T47D (cell line): ENCODE measurements around the gene CEP112.
"Not testable (repeated sequence)": the region's sequence is repeated elsewhere in the genome, so short reads cannot be mapped to it uniquely, and the experiment has no call there.

Experiments used
- DNase-seq, 2 experiments: peaks; one replicate each; pipeline versions ENCODE4 v3.0.0 to v3.0.0-alpha.2; 2011 to 2012; ENCODE audit warnings: low read depth in 1 of 2, low spot score in 1 of 2
- JUND ChIP-seq: IDR thresholded peaks from 2 replicates; pipeline ENCODE4 v1.6.1; 2012; ENCODE audit warnings: low read depth
- in situ Hi-C: cut with HindIII; loops from 2 replicates; pipeline ENCODE4 v1.10.0; 2016; ENCODE audit warnings: low sequenced_read_pairs, low pct_unique_long_range_greater_than_20kb

Gene CEP112

DNA sequence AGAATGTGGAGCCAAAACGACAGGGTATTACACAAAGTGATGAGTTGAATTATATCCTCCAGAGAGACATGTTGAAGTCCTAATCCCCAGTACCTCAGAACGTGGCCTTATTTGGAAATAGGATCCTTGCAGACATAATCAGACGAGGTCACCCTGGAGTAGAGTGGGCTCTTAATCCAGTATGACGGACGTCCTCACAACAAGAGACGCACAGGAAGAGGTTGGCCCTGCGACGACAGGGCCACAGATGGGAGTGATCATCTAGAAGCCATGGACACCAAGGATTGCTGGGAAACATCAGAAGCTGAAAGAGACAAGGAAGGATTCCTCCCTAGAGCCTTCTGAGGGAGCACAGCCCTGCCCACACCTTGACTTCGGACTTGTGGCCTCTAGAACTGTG, 488.0 kb downstream of the CEP112 start:
- TF ChIP-seq JUND = no peak
- in situ Hi-C loops = no loop called here
- DNase-seq = no peak

DNA sequence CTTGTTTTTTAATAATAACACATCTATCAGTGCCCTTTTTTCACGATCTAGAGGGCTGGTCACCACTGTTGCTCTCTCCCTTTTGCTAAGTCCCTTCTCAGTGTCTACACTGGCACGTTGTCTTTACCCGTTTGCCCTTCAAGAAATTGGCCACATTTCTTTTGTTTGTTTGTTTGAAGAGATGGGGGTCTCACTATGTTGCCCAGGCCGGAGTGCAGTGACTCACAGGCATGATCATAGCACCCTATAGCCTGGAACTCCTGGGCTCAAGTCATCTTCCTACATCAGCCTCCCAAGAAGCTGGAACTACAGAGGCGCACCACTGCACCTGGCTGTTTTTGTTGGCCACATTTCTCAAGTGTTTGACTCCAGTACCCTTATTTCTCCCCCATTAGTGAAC, 492.5 kb downstream of the CEP112 start:
- DNase-seq = no peak
- TF ChIP-seq JUND = no peak
- in situ Hi-C loops = no loop called here

DNA sequence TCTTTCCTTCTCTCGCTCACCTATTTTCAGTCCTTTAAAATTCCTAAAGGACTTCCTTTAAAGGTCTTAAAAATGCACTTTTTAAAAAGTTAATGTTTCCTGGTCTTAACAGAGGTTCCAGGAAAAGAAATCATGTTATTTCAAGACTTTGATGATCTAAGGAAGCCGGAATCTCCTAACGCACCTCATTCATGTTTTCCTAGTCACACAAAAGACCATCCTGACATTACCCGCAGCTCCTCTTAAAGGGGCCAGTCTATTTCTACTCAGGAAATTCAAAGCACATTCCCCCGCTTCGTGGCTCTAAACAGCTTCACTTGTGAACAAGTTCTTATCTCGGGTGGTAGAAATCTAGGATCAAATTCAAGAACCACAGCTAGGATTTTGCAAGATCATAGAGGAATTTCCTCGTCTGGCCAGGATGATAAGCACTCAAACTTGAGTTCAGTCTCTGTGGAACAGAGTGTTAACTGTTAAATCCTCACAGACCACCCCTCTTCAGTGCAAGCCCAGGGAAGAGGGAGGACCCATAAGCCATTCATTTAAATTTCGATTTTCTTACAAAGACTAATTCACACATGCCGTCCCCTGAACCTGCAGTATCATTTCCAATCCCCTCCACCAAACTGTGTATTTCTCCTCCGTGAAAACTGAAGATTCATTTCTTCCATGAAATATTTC, 493.4 kb downstream of the CEP112 start:
- TF ChIP-seq JUND = no peak
- DNase-seq = no peak
- in situ Hi-C loops = no loop called here

DNA sequence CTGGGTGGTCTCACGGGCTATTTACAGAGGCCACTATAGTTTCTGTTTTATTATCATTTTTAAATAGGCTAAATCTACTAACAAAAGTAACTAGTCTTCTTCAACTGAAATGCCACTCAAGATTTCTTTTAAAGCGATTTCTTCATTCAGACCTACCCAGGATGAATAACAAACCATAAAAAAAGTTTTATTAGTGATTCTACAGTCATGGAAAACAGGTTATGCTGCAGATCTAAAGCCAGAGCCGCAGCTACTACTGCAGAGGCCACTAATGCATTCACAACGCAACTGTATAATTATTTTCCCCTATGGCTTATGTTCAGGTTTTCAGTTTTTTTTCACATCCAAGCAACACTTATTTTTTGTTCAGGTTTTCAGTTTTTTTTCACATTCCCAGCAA, 494.3 kb downstream of the CEP112 start:
- in situ Hi-C loops = no loop called here
- no peak for DNase-seq
- no peak for TF ChIP-seq JUND

DNA sequence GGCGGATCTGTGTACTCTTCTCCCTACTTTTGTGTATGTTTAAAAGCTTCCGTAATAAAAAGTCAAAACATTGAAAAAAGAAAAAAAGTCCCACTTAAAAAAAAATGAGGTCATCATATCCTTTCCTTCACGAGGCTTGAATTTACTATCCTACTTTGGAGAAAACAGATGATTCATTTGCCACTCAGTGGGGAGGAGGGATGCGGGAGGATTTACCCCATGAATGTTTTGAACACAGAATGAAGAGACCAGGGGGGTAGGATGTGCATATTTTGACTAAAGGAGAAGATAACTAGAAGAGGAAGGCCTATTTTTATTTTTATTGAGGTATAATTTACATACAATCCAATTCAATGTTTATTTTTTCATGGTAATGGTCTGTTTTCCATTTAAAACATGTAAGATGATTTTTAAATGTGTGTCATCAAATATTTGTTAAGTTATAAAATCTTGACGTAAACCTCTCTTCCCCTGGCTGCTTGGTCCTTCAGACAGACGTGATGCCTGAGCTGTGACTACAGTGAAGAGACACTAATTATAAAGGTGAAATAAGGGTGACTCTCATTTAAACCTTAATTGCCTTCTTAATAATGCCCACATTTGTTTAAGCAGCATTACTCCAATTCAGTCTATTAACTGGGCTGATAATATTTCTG, 495.1 kb downstream of the CEP112 start:
- in situ Hi-C loops = no loop called here
- no peak for DNase-seq

DNA sequence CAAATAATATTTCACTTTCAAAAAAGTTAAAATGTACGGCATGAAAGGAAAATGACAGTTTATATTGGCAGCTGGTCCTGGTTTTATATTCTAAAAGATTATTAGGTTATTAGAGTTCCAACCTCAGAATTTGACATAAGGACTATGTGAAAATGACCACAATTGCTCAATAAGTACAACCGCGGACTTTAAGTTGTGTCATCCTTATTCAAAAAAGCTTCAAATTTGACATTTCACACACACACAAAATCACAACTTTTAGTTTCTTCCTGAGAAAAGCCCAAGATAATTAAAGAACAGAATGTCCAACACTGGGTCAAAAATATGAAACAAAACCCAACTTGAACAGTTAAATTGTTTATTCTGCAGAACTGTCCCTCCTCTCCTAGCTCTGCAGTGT, 497.3 kb downstream of the CEP112 start:
- no peak for DNase-seq
- in situ Hi-C loops = no loop called here
- no peak for TF ChIP-seq JUND

More for the DNA sequence above, 495.1 kb downstream of the CEP112 start:
- TF ChIP-seq JUND = no peak

DNA sequence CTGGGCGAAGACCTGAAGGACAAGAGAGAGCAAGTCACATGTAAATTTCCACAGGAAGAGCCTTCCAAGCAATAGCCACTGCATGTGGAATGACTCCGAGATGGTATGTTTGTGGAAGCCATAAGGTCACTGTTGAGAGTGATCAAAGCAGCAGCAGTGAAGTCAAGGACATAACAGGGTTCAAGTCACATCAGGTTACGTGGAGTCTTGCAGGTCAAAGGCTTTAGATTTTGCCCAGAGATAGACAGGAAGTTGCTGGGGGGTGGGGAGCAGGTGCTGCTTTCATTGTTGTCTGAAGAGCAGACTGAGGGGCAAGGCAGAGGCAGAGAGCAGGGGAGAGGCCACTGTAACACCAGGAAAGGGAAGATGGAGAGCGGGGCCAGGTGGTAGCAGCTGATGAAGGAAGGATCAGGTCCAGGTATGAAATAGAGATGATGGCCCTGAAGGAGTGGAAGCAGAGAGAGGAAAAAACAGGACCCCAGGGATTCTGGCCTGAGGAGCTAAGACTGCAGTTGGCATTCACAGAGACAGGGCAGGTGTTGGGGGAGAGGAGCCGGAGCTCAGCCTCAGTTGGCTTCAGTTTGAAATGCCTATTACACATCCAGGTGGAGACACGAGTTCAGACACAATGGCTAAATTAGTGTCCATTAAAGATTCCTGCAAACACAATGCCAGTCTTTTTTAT, 501.2 kb downstream of the CEP112 start:
- no peak for TF ChIP-seq JUND
- in situ Hi-C loops = no loop called here
- no peak for DNase-seq

DNA sequence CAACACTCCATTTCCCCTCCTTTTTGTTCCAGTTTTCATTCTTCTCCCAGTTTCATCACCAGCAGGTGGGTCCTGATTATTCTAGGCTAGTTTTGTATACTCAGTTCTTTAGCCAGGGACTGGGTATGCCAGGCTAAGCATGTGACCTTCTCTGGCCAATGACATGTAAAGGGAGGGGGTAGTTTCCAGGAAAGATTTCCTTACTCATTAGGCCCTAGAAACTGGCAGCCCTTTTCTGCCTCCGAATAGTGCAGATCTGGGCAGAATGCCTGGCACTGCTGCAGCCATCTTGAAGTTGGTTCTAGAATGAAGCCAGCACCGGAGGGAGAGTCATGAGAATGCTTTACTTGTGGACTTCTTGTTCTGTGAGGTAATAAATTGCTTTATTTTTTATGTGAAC, 503.6 kb downstream of the CEP112 start:
- no peak for TF ChIP-seq JUND
- no peak for DNase-seq
- in situ Hi-C loops = no loop called here

DNA sequence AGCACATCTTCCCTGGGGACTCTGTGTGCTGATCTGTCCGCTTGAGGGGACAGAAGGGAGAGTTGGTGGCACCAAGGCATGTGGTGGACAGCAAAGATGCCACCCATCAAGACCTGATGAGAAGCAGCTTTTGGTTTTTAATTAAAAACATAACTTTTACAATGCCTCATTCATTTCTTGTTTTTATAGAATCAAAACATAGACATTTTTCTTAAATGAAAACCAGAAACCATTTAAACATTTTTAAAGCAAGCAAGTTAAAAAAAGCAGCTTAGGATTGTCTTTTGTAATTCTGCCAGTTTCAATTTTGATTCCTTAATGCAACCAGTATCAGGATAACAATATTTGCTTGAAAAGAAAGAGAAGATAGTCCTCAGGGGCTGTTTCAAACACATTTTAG, 506.8 kb downstream of the CEP112 start:
- TF ChIP-seq JUND = no peak
- DNase-seq = no peak

DNA sequence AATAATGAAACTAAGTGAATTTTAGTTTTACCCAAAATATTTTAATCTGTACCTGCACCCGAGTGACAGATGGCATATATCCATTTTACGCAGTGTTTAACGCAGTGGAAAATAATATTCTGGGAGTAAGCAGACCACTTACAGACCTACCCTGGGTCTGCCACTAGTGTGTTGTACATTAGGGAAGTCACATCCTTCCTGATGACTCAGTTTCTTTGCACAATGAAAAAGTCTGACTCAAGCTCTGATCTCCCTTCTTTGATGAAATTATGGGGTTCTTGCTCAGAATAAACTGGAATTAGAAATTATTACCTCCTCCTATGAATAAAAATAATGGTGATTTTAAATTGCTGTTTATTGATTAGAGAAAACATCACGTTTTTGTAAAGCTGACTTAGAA, 507.3 kb downstream of the CEP112 start:
- in situ Hi-C loops = no loop called here
- no peak for DNase-seq
- no peak for TF ChIP-seq JUND

More for the DNA sequence above, 506.8 kb downstream of the CEP112 start:
- in situ Hi-C loops = no loop called here

DNA sequence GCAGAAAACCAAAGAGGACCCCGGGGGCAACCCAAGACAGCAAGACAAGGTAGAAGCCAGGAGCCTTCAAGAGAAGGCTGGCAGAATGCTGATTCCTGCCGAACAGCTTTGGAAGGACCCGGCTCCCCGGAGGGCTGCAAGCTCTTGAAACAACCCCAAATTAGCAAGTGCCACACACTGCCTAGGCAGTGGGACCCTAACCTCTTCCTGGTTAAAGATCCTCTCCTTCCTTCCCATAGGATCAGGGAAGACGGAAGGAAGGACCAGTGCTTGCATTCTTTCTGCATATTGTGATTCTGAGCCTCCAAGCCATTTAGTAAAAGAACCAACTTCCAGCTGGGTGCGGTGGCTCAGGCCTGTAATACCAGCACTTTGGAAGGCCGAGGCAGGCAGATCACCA, 508.5 kb downstream of the CEP112 start:
- no peak for DNase-seq
- in situ Hi-C loops = no loop called here
- TF ChIP-seq JUND = no peak

DNA sequence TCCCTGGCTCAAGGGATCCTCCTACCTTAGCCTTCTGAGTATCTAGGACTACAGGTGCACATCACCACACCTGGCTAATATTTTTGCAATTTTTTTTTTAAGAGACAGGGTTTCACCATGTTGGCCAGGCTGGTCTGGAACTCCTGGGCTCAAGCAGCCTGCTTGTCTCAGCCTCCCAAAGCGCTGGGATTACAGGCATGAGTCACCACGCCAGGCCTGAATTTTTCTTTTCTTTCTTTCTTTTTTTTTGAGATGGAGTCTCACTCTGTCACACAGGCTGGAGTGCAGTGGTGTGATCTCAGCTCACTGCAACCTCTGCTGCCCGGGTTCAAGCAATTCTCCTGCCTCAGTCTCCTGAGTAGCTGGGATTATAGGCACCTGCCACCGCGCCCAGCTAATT, 510.2 kb downstream of the CEP112 start:
- in situ Hi-C loops = not testable (repeated sequence)

DNA sequence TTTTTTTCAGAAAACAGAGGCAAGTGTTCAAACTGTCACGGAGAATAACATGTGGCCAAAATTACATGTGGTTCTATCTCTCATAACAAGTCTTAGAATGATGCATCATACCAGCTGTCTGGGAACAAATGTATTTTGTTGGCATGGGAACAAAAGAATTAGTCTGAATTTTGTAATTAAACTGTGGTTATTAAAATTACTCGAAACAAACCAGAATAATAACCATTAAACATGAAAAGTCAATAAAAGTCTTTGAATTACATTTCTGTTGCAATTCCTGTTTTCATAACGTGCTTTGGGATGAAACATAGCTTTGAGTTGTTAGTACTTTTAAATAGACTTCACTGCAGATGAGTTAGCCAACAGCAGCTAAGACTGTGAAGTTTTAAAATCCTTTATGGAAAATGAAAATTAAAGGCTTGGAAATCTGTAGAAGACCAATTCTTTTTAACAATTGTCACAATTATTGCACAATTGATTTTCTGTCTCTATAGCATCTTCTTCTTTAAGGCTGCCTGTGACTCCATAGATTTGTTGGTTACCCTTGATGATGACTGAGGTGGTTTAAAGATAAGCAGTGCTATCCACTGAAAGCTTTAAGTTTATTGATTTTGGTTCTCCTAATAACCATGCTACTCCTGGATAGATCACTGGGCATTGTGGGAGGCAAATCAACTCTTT, 512.6 kb downstream of the CEP112 start:
- in situ Hi-C loops = no loop called here
- TF ChIP-seq JUND = no peak

More for the DNA sequence above, 510.2 kb downstream of the CEP112 start:
- not testable (repeated sequence) for DNase-seq

More for the DNA sequence above, 512.6 kb downstream of the CEP112 start:
- DNase-seq = no peak
